ENCODE results near the gene ZNF134. TPM values are rescaled to one million over a fixed set of nuclear protein-coding genes. Genes with fewer than 3 reads are reported as not detected.

Gene ZNF134
- total RNA-seq, 3 donors from 2014 or later: 9.0 to 20.0 (median 9.2) TPM

- no peak for DNase-seq
- H3K4me3 ChIP-seq: no peak overlapping the region
- H3K4me1 ChIP-seq (ENCODE audit: low read depth): no peaks in the 10 kb centered on the region
- H3K9me3 ChIP-seq: peaks cover 76% of the 10 kb centered on the region
- no peak for ATAC-seq
- peaks cover 19% of the 10 kb centered on the region for H3K36me3 ChIP-seq (ENCODE audit: low read depth)
- intact Hi-C loops (cut with DNase I, micrococcal nuclease): no loop called here
- TF ChIP-seq CTCF (IDR thresholded peaks at IDR 0.05): no peak
These were observed 28.5 kb downstream of the ZNF134 start for GRCh38 chr19:57642396-57643046.

GRCh38 chr19:57643734-57644133 lies 29.7 kb downstream of the ZNF134 start:
- H3K4me1 ChIP-seq (ENCODE audit: low read depth): no peaks in the 10 kb centered on the region
- H3K9me3 ChIP-seq: peaks cover 64% of the 10 kb centered on the region
- ATAC-seq (no peak), DNase-seq (no peak)
- peaks cover 19% of the 10 kb centered on the region for H3K36me3 ChIP-seq (ENCODE audit: low read depth)
- TF ChIP-seq CTCF (IDR thresholded peaks at IDR 0.05): no peak
- intact Hi-C loops (cut with DNase I, micrococcal nuclease): no loop called here
- no peak overlapping the region for H3K4me3 ChIP-seq

GRCh38 chr19:57648331-57649003 lies 34.4 kb downstream of the ZNF134 start:
- no peak for TF ChIP-seq CTCF (IDR thresholded peaks at IDR 0.05)
- Histone ChIP-seq H3K4me1 (ENCODE audit: low read depth) (no peaks in the 10 kb centered on the region), H3K4me3 (no peak overlapping the region), H3K36me3 (ENCODE audit: low read depth) (no peaks in the 10 kb centered on the region), H3K9me3 (peaks cover 19% of the 10 kb centered on the region)
- no peak for DNase-seq
- no peak for ATAC-seq
- intact Hi-C loops (cut with DNase I, micrococcal nuclease): no loop called here

- intact Hi-C loops (cut with DNase I, micrococcal nuclease): no loop called here
- Histone ChIP-seq H3K9me3 (peaks cover 6% of the 10 kb centered on the region), H3K4me1 (ENCODE audit: low read depth) (no peaks in the 10 kb centered on the region), H3K4me3 (no peak overlapping the region), H3K36me3 (ENCODE audit: low read depth) (no peaks in the 10 kb centered on the region)
- no peak for ATAC-seq
- TF ChIP-seq CTCF (IDR thresholded peaks at IDR 0.05): no peak
- DNase-seq: no peak
These were observed 37.6 kb downstream of the ZNF134 start for GRCh38 chr19:57651654-57651996.

GRCh38 chr19:57653689-57654088 lies 39.6 kb downstream of the ZNF134 start:
- DNase-seq: no peak
- no peak for ATAC-seq
- TF ChIP-seq CTCF (IDR thresholded peaks at IDR 0.05): no peak

More at GRCh38 chr19:57653689-57654088, 39.6 kb downstream of the ZNF134 start:
- Histone ChIP-seq H3K4me3 (no peak overlapping the region), H3K36me3 (ENCODE audit: low read depth) (no peaks in the 10 kb centered on the region), H3K4me1 (ENCODE audit: low read depth) (no peaks in the 10 kb centered on the region), H3K9me3 (peaks cover 6% of the 10 kb centered on the region)
- intact Hi-C loops (cut with DNase I, micrococcal nuclease): no loop called here

All from mucosa of descending colon (tissue), 3 donors.